Measurements from ENCODE around the gene ACIN1. TPM values are rescaled to one million over a fixed set of nuclear protein-coding genes. Genes with fewer than 3 reads are reported as not detected.

ACIN1 gene
- total and polyA plus RNA-seq, 2 of the 13 experiments (the other 11 are each of a cell fraction or from before 2014, with no cell fraction given): 165 to 183 TPM

DNA sequence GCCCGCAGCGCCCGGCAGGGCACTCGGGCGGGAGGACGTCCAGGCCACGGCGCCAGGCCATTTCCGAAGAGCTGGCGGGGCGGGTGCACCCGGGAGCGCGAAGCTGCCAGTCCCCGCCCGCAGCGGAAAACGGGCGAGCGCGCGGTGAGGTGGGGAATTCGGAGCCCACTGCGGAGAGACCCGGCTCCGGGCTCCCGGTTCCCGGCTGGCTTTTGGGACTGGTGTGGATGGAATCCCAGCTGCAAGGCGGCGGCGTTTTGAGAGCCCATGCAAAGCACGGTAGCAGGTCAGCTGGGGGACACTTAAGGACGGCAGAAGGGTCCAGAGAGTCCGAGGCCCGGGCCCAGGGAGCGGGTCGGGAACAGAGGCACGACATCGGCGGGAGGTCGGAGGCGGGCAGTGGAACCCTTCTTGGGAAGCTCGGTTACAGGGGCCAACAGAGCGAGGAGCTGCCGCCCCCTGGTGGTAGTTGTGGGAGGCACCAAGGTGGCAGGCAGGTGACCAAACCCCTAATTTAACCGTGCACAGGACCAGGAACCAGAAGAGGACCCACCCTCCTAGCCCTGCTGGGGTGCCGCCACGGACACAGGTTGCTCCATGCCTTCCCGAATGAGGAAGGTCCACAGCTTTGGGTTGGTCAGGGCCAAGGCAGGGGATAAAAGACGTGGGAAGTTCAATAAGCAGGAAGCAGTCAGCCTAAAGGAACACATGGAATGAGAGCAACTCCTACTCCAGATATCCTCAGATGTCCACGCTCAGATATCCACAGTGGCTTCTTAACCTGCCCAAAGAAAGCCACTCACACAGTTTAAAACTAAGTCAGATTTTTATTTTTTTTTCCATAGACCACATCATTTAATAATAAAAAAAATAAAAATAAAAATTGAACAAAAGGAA is 36.9 kb downstream of the ACIN1 start (continued):
- TF ChIP-seq GPN1 (CRISPR knock-in tag; IDR thresholded peaks at IDR 0.05; ENCODE audit: borderline replicate concordance) (no peak; the same call in 1 of the 2 replicates), MAZ (IDR thresholded peaks at IDR 0.05; ENCODE audit: borderline replicate concordance, low read depth, low read length) (0 out of 2 replicates have a peak, but pooled peaks have one; percentile 20), MAZ (CRISPR knock-in tag; IDR thresholded peaks at IDR 0.05; ENCODE audit: low read depth) (peak; percentile 90), ZNF660 (CRISPR knock-in tag; IDR thresholded peaks at IDR 0.05; ENCODE audit: borderline replicate concordance, low read depth) (peak; percentile 83; the same call in 1 of the 2 replicates), CREB1 (IDR thresholded peaks at IDR 0.05) (no peak), CREB1 (CRISPR knock-in tag; IDR thresholded peaks at IDR 0.05) (no peak), HDAC6 (IDR thresholded peaks at IDR 0.05; ENCODE audit: low read depth, low read length) (no peak; the same call in 1 of the 2 replicates), HES4 (CRISPR knock-in tag; IDR thresholded peaks at IDR 0.05; ENCODE audit: borderline replicate concordance) (peak; percentile 24; the same call in 1 of the 2 replicates), KDM2A (CRISPR knock-in tag; IDR thresholded peaks at IDR 0.05; ENCODE audit: borderline replicate concordance, low read depth) (peak; percentile 100), ATF7-NPFF (CRISPR knock-in tag; IDR thresholded peaks at IDR 0.05; ENCODE audit: low read depth) (peak; percentile 72; the same call in 1 of the 2 replicates), ZNF343 (CRISPR knock-in tag; IDR thresholded peaks at IDR 0.05) (peak; percentile 87; the same call in 1 of the 2 replicates), TEAD2 (CRISPR knock-in tag; IDR thresholded peaks at IDR 0.05) (peak; percentile 86; the same call in 1 of the 2 replicates), ZNF572 (CRISPR knock-in tag; IDR thresholded peaks at IDR 0.05) (peak; percentile 99), RAD21 (CRISPR knock-in tag; IDR thresholded peaks at IDR 0.05) (peak; percentile 98), ZNF792 (CRISPR knock-in tag; IDR thresholded peaks at IDR 0.05) (peak; percentile 92), SMAD9 (CRISPR knock-in tag; IDR thresholded peaks at IDR 0.05) (no peak; the same call in 1 of the 2 replicates), TMF1 (CRISPR knock-in tag; IDR thresholded peaks at IDR 0.05; ENCODE audit: low read depth) (no peak), HDAC1 (CRISPR knock-in tag; IDR thresholded peaks at IDR 0.05) (peak; percentile 91), AHR (CRISPR knock-in tag; IDR thresholded peaks at IDR 0.05) (no peak; the same call in 1 of the 2 replicates), SKI (IDR thresholded peaks at IDR 0.05; ENCODE audit: partially characterized antibody) (peak; percentile 40), MBD4 (IDR thresholded peaks at IDR 0.05; ENCODE audit: borderline replicate concordance, low read length) (no peak), FOXO1 (CRISPR knock-in tag; IDR thresholded peaks at IDR 0.05) (peak; percentile 62), NPAS2 (CRISPR knock-in tag; IDR thresholded peaks at IDR 0.05; ENCODE audit: borderline replicate concordance) (no peak), PHF21A (CRISPR knock-in tag; IDR thresholded peaks at IDR 0.05) (peak; percentile 15; the same call in 1 of the 2 replicates), PCBP2 (optimal IDR thresholded peaks at IDR 0.05; ENCODE audit: low read depth, low read length, poor library complexity, severe bottlenecking) (no peak), KLF11 (CRISPR knock-in tag; IDR thresholded peaks at IDR 0.05) (peak; percentile 38; the same call in 1 of the 2 replicates)
- TF ChIP-seq, protein P1, sequence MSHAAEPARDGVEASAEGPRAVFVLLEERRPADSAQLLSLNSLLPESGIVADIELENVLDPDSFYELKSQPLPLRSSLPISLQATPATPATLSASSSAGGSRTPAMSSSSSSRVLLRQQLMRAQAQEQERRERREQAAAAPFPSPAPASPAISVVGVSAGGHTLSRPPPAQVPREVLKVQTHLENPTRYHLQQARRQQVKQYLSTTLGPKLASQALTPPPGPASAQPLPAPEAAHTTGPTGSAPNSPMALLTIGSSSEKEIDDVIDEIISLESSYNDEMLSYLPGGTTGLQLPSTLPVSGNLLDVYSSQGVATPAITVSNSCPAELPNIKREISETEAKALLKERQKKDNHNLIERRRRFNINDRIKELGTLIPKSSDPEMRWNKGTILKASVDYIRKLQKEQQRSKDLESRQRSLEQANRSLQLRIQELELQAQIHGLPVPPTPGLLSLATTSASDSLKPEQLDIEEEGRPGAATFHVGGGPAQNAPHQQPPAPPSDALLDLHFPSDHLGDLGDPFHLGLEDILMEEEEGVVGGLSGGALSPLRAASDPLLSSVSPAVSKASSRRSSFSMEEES (CRISPR knock-in tag; IDR thresholded peaks at IDR 0.05): peak; percentile 11; the same call in 1 of the 2 replicates
- TF ChIP-seq, protein P2, sequence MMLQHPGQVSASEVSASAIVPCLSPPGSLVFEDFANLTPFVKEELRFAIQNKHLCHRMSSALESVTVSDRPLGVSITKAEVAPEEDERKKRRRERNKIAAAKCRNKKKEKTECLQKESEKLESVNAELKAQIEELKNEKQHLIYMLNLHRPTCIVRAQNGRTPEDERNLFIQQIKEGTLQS (CRISPR knock-in tag; IDR thresholded peaks at IDR 0.05): 0 out of 2 replicates have a peak, but pooled peaks have one; percentile 43
- TF ChIP-seq, protein P3, sequence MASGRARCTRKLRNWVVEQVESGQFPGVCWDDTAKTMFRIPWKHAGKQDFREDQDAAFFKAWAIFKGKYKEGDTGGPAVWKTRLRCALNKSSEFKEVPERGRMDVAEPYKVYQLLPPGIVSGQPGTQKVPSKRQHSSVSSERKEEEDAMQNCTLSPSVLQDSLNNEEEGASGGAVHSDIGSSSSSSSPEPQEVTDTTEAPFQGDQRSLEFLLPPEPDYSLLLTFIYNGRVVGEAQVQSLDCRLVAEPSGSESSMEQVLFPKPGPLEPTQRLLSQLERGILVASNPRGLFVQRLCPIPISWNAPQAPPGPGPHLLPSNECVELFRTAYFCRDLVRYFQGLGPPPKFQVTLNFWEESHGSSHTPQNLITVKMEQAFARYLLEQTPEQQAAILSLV (CRISPR knock-in tag; IDR thresholded peaks at IDR 0.05; ENCODE audit: borderline replicate concordance): no peak; the same call in 1 of the 2 replicates

Data from HepG2 (cell line).